ENCODE measurements around the gene CARNS1. TPM values are rescaled to one million over a fixed set of nuclear protein-coding genes. Genes with fewer than 3 reads are reported as not detected.

CARNS1 gene
- total and polyA plus RNA-seq, 2 of the 13 experiments (the other 11 are each of a cell fraction or from before 2014, with no cell fraction given), result not detected

DNA sequence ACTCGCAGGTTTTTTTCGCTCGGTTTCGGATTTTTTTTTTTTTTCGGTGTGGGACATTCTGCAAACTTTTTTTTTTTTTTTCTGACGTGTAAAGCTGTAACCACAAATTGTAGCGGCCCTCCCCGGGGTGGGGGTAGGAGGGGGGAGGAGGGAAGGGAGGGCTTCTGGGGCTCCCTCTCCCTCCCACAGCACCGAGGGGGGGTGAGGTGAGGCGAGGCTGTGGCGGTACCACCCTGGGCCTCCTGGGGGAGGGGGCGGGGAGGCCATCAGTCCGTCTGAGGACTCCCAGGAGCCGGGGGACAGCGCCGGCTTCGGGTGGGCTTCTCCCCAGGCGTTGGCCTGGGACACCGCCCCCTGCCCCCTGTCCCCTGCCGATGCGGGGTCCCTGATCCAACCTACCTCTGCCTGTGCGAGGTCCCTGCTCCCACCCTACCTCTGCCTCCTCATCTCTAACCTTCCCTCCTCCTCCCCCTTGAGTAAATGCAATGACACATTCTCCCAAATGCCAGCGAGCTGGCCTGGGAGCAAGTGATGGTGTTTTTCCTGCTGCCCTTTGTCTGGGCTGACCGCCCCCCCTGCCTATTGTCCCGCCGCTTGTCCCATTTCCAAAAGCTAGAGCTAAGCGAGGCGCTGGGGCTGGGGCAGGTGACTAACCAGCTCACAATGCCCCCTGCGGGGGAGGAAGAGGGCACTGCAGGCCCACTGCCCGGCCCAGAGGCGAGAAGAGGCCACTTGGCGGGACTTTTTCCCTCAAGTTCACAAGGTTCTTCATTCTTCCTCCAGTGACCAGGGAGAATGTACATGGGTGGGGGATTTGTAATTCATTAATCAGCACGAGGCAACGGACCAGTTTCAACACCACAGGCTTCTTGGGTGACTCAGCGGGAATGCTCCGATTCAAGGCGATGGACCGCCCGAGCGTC lies 41.6 kb upstream of the CARNS1 start (continued):
- TF ChIP-seq, protein P1, sequence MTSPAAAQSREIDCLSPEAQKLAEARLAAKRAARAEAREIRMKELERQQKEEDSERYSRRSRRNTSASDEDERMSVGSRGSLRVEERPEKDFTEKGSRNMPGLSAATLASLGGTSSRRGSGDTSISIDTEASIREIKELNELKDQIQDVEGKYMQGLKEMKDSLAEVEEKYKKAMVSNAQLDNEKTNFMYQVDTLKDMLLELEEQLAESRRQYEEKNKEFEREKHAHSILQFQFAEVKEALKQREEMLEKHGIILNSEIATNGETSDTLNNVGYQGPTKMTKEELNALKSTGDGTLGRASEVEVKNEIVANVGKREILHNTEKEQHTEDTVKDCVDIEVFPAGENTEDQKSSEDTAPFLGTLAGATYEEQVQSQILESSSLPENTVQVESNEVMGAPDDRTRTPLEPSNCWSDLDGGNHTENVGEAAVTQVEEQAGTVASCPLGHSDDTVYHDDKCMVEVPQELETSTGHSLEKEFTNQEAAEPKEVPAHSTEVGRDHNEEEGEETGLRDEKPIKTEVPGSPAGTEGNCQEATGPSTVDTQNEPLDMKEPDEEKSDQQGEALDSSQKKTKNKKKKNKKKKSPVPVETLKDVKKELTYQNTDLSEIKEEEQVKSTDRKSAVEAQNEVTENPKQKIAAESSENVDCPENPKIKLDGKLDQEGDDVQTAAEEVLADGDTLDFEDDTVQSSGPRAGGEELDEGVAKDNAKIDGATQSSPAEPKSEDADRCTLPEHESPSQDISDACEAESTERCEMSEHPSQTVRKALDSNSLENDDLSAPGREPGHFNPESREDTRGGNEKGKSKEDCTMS (CRISPR knock-in tag; conservative IDR thresholded peaks at IDR 0.05), result no peak
- no peak for TF ChIP-seq ETV5 (CRISPR knock-in tag; IDR thresholded peaks at IDR 0.05; ENCODE audit: borderline replicate concordance)
- TF ChIP-seq, protein P2, sequence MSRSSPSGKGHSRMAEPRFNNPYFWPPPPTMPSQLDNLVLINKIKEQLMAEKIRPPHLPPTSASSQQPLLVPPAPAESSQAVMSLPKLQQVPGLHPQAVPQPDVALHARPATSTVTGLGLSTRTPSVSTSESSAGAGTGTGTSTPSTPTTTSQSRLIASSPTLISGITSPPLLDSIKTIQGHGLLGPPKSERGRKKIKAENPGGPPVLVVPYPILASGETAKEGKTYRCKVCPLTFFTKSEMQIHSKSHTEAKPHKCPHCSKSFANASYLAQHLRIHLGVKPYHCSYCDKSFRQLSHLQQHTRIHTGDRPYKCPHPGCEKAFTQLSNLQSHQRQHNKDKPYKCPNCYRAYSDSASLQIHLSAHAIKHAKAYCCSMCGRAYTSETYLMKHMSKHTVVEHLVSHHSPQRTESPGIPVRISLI (CRISPR knock-in tag; IDR thresholded peaks at IDR 0.05; ENCODE audit: borderline replicate concordance), result no peak
- TF ChIP-seq ZNF777 (CRISPR knock-in tag; IDR thresholded peaks at IDR 0.05), result peak; percentile 33; the same call in 1 of the 2 replicates
- peak; percentile 31; the same call in 1 of the 2 replicates for TF ChIP-seq TBX2 (CRISPR knock-in tag; IDR thresholded peaks at IDR 0.05; ENCODE audit: borderline replicate concordance)
- no peak for TF ChIP-seq REXO4 (CRISPR knock-in tag; IDR thresholded peaks at IDR 0.05; ENCODE audit: borderline replicate concordance)
- 0 out of 2 replicates have a peak, but pooled peaks have one; percentile 19 for TF ChIP-seq ZNF501 (CRISPR knock-in tag; IDR thresholded peaks at IDR 0.05)
- TF ChIP-seq SALL2 (CRISPR knock-in tag; IDR thresholded peaks at IDR 0.05), result no peak
- TF ChIP-seq JDP2 (CRISPR knock-in tag; IDR thresholded peaks at IDR 0.05; ENCODE audit: borderline replicate concordance), result no peak
- TF ChIP-seq ZNF737 (CRISPR knock-in tag; IDR thresholded peaks at IDR 0.05; ENCODE audit: borderline replicate concordance), result no peak
- TF ChIP-seq FUBP1 (CRISPR knock-in tag; IDR thresholded peaks at IDR 0.05; ENCODE audit: borderline replicate concordance), result no peak
- TF ChIP-seq ZFP62 (CRISPR knock-in tag; IDR thresholded peaks at IDR 0.05), result no peak
- no peak for TF ChIP-seq ZBTB8A (CRISPR knock-in tag; IDR thresholded peaks at IDR 0.05; ENCODE audit: borderline replicate concordance, low read depth)
- TF ChIP-seq, protein P3, sequence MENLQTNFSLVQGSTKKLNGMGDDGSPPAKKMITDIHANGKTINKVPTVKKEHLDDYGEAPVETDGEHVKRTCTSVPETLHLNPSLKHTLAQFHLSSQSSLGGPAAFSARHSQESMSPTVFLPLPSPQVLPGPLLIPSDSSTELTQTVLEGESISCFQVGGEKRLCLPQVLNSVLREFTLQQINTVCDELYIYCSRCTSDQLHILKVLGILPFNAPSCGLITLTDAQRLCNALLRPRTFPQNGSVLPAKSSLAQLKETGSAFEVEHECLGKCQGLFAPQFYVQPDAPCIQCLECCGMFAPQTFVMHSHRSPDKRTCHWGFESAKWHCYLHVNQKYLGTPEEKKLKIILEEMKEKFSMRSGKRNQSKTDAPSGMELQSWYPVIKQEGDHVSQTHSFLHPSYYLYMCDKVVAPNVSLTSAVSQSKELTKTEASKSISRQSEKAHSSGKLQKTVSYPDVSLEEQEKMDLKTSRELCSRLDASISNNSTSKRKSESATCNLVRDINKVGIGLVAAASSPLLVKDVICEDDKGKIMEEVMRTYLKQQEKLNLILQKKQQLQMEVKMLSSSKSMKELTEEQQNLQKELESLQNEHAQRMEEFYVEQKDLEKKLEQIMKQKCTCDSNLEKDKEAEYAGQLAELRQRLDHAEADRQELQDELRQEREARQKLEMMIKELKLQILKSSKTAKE (CRISPR knock-in tag; IDR thresholded peaks at IDR 0.05; ENCODE audit: borderline replicate concordance), result no peak
- TF ChIP-seq ZFP36 (IDR thresholded peaks at IDR 0.05; ENCODE audit: borderline replicate concordance, low read depth, low read length, partially characterized antibody), result no peak
- TF ChIP-seq MBD4 (IDR thresholded peaks at IDR 0.05; ENCODE audit: borderline replicate concordance, low read length), result no peak
- TF ChIP-seq ZNF547 (CRISPR knock-in tag; IDR thresholded peaks at IDR 0.05), result 0 out of 2 replicates have a peak, but pooled peaks have one; percentile 48
- peak; percentile 49; the same call in 1 of the 2 replicates for TF ChIP-seq ZNF790 (CRISPR knock-in tag; IDR thresholded peaks at IDR 0.05; ENCODE audit: borderline replicate concordance)
- TF ChIP-seq HNRNPL (IDR thresholded peaks at IDR 0.05; ENCODE audit: low read depth, low read length), result peak; percentile 80; the same call in 1 of the 2 replicates
